Tongue (tissue), 2 donors: ENCODE results near the gene GPC5. TPM values are rescaled to one million over a fixed set of nuclear protein-coding genes. Genes with fewer than 3 reads are reported as not detected.

ENCODE experiments used
- DNase-seq: peaks from one replicate; pipeline ENCODE4 v3.0.0-alpha.2; 2015
- total RNA-seq: library from RNA; depleted of rRNA; stranded (reverse); fragments of >200 nt; gene quantifications from one replicate; pipeline ENCODE4 v1.2.3, GENCODE V29; 2014

Gene GPC5
- total RNA-seq, 1 donor from 2014 or later: 5.4 TPM

DNA sequence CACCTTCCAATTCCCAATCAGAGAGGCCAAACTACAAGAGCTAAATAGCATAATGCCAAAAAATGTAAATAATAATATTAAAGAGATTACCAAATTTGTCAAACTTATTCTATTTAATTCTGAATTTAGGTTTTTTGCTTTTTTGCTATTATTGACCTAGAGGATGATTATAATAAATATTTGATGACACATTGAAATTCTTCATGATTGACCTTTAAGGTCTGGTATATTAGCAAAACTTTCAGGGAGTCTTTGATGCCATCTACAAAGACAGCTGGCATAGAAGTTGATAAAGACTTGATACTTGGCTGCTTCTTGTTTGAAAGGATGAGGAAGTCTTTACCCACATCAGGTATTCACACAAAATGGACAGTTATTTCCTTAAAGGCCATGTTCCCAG is 1168.3 kb downstream of the GPC5 start:
- no peak for DNase-seq

DNA sequence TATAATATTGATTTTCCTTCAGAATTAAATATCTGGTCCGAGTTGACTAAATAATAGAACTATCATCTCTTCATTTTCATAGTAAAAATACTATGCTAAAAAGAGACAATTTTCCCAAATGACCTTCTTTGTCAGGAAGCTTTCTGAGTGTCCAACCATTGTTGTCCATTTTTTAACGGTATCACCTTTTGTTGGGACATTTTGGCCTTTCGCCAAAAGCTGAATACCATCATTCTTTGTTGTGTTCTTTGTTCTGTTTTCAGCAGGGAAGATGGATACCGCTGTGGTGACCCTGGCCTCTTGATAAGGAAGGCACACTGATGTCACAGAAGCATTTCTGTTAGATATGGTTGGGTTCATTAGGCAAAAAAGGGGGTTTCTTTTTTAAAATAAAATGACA is 1173.8 kb downstream of the GPC5 start:
- DNase-seq: no peak

DNA sequence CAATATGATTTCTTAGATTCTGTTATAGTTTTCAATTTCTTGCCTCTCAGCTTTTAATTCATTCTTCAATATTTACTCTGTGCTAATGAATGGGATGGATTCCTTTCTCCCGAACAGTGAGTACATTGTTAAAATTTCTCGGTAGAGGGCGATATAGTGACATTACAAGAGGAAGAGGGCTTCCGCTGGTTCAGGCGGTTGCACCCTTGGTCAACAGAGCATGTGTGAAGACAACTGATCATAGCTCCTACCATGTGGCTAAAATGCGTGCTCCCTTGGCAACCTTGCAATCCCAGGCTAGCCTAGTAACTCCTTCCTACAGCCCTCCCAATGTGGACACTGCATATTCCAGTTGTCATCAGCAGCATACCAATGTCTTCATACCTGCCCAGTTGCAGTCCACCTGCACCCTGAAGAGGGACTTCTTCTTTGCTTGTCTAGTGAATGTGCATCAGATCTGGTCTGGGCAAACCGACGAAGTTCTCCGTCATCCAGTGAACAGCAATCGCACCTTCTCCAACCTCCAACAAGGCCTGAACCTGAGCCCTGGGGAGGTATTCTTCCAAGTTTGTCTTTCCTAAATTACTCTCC is 1175.1 kb downstream of the GPC5 start:
- peak; percentile 30 for DNase-seq

DNA sequence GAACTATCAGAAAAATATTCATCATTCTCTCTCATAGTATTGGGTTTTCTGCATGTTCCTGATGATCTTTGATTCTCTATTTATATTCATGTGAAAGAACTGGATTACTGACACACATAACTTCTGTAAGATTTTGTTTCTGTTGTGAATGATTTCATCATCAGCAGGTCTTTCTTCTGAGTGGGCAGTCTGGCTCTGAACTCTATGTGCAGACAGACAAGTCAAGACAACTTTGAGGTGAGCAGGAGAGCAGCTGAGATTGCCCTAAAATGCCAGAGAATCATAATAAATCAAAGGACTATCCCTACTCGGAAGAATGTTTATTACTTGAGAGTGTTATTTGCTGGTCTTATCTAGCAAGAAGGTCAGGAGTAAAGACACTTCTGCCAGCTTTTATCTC is 1176.1 kb downstream of the GPC5 start:
- no peak for DNase-seq

DNA sequence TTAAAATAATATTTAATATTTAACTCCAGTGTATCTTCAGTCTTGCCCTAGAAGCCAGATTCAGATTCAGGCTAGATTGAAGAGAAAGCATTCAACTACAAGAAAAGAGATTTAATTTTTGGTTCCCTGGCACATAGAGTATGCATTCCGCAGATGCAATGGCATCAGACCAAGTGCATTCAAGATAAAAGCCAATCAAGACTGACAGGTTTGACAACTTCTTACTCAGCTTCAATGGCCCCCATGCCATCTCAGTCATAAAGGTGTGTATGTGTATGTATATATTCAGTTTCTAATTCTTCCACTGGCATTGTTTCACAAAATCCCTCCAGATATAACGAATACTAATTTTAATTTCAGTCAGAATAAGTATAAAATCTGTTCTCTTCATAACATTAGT is 1177.4 kb downstream of the GPC5 start:
- no peak for DNase-seq

DNA sequence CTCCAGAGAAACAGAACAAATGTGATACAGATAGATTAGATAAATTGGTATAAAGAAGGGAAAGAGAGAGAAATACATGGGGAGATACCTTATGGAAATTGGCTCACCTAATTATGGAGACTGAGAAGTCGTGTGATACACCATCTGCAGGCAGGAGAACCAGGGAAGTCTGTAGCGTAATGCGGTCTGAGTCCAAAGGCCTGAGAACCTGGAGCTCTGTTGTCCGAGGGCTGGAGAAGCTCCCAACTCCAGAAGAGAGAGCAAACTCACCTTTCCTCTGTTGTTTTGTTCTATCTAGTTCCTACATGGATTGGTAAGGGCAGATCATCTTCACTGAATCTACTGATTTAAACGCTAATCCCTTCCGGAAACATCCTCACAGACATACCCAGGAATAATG is 1179.9 kb downstream of the GPC5 start:
- DNase-seq: no peak

DNA sequence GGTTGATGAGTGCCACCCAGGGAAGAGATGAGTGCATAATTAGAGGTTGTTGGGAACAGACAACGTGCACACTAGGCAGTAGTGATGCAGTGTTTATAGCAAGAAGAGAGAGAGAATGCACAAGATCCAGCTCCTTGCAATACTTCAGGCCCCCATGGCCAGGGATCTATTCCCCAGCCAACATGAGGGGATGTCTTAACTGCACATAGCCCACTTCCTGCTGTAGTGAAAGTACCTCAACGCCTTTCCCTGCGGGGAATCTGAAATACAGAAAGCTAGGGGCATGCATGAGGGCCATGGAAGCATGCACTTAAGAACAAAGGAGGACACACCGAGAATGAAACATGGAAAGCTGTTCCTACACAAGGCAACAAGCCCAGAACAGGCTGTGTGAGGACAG is 1191.5 kb downstream of the GPC5 start:
- DNase-seq: no peak

DNA sequence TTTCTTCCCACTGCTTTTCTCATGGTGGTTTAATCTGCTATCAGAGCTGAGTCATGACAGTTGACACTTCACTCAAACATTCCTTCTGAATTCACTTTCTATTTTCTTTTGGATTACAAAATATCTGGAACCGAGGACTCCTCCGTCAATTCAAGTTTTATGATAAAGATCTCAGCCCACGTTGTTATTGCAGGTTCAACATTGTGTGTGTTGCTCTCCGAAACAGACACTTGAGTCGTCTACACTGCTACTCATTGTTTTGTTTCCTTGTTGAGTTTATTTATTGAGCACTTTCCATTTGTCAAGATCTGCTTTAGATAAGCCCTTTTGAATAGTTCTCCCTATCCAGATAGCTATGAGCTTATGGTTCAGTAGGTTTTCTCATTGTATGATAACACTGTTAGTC is 1192.1 kb downstream of the GPC5 start:
- DNase-seq: no peak

DNA sequence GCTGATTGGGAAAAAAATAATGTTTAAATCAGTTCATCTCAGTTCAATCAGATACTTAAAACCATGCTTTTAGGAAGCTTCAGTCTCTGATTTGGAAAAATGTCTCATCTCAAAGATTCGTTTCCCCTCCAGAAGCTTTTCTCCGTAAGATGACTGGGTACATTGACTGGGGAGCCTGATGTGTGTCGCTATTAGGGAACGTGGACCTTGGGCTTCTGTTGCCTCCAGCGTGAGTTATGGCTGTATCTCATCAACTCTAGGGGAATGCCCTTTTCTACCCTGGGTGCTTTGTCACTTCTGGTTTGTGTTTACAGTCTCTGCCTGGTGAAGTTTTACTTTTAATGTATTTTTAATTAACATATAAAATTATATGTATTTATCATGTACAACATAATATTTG is 1192.7 kb downstream of the GPC5 start:
- no peak for DNase-seq

DNA sequence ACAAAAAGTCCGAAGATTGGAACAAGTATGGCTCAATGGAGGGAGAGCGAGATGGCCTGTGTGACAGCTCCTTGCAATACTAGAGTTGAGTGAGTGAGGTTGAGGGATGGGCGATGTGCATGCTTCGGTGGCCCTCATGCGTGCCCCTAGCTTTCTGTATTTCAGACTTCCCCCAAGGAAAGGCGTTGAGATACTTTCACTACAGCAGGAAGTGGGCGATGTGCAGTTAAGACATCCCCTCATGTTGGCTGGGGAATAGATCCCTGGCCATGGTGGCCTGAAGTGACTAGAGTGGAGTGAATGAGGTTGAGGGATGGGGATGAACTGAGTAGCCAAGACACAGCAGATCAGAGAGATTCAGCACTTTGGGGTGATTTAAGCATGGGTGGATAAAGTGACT is 1194.3 kb downstream of the GPC5 start:
- DNase-seq: no peak

DNA sequence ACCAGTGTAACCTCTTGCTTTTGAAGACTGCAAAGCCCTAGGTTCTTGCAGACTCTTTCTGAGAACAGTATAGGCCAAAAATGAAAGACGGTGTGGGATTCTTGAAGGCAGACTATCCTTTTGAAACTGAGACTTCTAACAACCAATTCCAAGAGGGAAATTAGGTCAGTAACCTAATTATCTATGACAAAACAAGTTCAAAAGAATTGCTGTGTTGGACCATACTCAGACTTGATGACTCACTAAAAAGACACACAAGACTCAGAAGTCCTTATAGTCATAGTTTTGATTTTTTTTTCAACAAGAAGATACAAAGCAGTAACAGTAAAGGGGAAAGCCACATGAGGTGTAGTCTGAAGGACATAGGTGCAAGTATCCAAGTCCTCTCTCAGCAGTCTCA is 1204.1 kb downstream of the GPC5 start:
- no peak for DNase-seq

DNA sequence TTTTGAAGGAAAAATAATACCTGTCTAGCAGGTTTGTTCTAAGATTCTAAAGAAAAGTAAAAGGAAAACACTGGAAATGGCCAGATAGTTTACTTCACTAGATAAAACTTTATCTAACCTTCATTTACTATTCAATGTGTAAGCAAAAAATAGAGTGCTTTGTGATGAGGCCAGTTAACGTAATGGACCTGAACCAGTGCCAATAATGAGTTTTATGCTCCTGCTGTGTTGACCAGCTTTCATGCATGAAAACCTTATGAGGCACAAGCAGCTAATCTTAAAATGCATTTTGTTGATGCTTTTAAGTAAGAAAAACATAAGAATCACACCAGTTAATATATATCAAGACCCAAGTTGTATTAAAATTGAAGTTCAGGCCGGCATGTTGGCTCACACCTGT is 1211.0 kb downstream of the GPC5 start:
- DNase-seq: no peak

DNA sequence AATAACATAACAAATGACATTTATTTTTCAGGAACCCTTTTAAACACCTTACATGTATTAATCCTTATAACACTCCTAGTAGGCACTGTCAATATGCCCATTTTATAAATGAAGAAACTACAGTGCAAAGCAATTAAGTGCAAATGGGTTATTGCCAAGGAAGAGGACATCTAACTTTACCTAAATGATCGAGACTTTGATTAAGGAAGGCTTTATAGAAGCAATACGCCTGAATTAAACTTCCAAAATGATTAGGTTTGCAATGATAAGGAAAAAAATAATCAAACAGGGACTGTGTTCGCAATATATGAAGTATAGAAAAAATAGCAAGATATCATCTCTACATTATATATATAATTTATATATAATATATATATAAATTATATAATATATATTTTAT is 1214.5 kb downstream of the GPC5 start:
- no peak for DNase-seq

DNA sequence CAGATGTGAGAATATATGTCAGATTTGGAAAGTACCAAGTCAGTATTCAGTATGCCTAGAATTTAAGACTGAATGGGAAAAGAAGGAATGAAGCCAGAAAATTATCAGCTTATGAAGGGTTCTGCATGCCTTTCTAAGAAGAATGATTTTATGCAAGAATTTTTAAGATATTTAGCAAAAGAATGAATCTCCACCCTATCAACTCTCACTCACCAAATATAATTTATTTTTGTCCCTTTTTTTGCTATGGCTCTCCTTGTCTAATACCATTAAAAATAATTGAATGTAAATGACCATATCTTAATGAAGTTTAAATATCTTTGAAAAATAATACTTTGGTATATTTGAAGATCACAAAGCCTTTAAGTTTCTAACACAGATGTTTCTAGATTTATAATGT is 1215.5 kb downstream of the GPC5 start:
- DNase-seq: no peak

DNA sequence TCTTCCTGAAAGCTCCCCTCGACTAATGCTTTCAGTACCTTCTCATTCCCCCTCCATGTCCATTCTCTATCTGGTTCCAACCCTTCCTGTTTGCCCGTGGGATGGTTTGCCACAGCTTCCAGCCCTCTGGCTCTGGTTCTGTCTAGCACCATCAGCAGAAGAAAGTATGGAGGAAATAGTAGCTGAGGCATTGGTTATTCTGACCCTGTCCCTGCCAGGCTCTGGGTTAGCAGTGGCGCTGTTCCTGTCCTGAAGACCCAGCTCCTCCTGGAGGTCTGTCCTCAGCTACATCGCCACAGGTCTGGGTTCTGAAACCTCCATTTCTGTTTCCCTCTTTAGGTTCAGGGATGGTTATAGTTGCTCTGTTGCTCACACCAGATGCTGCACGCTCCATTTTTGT is 1223.6 kb downstream of the GPC5 start:
- DNase-seq: no peak

DNA sequence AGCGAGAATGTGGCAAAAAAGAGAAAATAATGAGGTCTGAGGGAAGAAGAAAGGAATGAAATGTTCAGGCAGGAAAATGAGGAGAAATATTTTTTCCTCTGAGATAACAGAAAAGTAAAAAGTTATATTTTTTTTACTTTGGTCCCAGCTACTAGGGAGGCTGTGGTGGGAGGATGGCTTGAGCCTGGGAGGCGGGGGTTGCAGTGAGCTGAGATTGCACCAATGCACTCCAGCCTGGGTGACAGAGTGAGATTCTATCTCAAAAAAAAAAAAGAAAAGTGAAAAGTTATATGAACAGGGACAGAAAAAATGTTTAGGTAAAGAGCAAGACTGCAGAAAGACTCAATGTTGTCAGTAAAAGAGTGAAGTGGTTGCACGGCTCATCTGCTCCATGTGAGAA is 1224.5 kb downstream of the GPC5 start:
- DNase-seq: no peak

DNA sequence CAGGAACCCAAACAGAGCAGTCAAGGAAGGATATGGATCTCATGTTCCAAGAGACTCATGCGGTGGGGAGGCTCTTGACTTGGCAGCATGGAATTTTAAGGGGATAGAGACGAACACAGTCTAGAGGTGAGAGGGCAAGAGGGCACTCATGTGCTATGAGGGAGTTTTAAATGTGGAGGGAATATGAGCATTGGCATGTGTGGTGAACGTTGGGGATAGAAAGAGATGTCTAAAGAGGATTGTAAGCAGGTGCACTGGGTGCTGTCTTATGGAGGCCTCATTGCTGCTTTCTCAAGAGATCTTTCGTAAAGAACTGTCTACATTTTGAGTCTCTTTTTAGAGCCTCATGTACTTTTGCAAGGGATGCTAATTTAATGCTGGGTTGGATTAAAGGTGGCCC is 1227.9 kb downstream of the GPC5 start:
- DNase-seq: no peak

DNA sequence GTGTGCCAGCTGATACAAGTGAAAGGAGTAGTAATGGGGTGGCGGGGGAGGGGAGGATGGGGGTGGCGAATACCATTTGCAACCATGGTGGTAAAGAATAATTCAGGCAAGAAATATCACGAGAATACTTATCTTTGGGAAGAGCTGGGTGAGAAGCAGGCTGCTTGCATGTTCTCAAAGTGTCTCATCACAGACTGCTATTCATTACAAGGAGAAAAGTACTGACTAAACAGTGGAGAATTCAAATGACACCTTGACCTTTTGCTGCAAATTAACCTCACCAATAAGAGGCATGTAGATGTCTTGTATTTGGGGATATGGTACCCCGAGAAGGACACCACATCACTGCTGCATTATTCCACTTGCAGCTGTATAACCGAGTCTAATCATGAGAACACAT is 1242.5 kb downstream of the GPC5 start:
- no peak for DNase-seq

DNA sequence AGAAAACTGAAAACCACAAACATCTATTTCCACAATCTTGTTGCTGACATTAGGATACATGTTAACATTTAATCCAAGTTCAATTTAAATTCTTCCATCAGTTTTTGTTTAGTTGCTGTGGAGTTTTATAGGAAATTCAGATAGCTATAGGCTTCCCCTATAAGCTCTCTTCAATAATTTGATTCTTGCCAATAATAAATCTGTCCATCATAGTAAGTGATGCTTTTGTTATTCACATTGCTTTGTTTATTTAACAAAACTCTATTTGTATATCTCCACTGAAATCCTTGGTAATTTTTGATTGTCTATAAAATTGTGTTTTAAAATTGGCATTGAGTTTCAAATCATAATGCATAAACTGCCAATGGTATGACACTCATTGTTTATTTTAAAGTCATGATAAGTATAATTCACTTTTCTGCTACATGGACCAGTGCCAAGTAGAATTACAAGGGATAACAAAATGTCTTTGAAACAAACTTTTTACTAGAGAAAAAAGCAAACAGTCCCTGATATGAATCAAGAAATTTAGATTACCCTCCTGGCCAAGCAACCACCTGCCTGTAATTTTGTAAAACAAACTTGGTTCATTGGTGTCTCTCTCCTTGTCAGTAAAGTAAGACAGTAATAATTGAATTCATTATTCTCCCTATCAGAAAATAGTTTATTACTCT is 1250.9 kb downstream of the GPC5 start:
- no peak for DNase-seq

DNA sequence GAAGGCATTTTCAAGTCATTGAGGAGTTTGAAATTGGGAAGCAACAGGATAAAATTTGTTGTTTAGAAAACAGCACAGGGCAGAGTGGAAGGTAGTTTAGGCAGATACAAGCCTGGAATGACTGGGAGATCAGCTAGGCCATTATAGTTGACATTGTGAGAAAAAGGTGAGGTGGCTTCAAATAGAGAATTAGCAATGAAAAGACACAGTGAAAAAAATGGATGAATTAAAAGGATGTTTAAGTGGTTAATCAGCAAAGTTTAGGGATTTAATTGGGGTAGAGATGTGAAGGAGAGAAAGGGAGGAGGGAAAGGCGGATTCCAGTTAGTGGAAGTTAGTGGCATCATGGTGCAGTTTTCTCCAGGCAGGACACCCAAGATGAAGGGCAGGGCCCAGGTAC is 1257.7 kb downstream of the GPC5 start:
- no peak for DNase-seq

DNA sequence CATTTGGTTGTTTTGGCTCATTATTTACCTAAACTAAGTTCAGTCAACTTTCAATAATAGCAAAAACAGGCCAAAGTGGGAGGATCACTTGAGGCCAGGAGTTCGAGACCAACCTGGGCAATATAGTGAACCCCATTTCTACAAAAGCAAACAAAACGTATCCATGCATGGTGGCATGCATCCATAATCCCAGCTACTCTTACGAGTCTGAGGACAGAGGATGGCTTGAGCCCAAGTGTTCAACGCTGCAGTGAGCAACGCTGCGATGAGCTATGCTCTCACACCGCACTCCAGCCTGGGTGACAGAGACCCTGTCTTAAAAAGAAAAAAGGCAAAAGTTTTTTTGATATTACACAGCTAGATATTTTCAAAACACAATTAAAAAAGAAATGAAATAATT is 1258.2 kb downstream of the GPC5 start:
- no peak for DNase-seq

DNA sequence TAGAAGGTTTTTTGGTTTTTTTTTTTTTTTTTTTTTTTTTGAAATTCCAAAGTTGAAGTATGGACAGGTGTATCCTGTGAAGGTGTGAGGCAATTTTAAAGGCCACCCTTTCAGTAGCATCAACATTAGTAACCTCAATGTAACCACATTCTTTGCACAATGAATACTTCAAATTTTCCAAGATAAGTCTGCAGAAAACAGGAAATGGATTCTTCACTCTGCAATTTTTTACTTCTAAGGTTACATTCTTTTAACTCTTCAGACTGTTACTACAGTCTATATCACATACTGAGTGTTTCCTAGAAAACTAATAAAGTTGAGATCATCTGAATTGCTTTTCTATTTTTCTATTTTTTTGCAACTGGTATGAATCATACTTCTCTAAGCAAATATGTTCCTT is 1259.1 kb downstream of the GPC5 start:
- DNase-seq: no peak

DNA sequence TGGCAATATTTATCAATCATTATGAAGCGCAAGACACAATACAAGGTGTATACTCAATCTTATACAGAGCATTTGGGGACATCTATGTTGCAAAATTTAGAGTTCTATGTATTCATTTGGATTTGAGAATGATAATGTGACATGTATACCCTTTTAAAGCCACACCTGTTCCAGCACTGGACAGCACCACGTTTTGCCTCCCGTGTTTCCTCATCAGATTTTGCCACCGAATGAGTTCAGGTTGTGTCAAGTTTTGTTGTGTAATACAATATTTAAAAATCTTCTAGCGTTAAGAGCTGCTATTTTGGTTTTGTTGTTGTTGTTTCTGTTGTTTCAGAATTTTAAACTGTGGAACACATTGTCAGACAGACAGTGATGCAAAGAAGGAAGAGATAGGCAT is 1259.9 kb downstream of the GPC5 start:
- no peak for DNase-seq

DNA sequence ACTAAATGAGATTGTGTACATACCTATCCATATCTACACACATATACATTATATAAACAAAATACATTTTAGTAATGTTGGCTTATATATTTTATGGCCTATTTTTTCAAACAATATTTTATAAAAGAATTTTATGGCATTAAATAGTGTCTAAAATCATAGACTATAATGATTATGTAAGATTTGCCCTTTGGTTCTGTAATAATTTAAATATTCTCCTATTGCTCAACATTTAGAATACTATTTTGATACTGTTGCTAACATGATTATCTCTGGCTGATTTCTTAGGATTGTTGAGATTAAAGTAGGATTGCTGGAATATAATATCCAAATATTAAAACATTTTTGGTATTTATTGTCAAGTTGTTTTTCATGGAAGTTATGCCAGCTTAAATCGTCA is 1263.0 kb downstream of the GPC5 start:
- DNase-seq: no peak

DNA sequence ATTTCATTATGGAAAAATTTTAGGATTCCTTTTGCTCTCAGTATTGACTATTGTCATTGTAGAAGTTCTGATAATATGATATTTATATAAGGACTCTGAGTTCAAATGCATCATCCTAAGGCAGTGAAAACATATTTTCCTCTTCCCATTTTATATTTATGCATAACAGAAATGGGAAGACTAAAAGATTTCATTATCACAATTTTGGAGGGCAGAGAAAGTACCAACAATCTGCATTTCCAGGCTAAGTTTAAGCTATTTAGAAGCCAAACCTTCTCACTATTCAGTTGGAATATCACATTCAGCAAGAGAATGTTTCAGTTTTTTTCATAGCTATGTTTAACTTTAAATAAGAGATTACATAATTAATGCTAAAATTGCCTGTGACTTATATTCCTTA is 1269.7 kb downstream of the GPC5 start:
- DNase-seq: no peak
